Thoracic aorta (tissue), 2 donors: ENCODE data around the gene SIX3. TPM values are rescaled to one million over a fixed set of nuclear protein-coding genes. Genes with fewer than 3 reads are reported as not detected.

Source experiments
- ATAC-seq: fragments of 150-250 bp; one replicate; pipeline ENCODE4 v1.8.0; 2017; ENCODE audit warnings: low read depth; ENCODE audit not compliant: insufficient number of reproducible peaks, low FRiP score
- DNase-seq: peaks from one replicate; pipeline ENCODE4 v3.0.0-alpha.2; 2020; ENCODE audit warnings: low spot score
- H3K27ac ChIP-seq, 2 donors: fragments of 200-600 bp; sonication (generic); 1 replicate in 1 of 2; 2 replicates in 1 of 2; pipeline ENCODE4 v1.5.1; 2016; ENCODE audit warnings: mild to moderate bottlenecking in 2 of 2, moderate library complexity in 2 of 2
- H3K27me3 ChIP-seq: fragments of 200-600 bp; sonication (generic); replicated peaks from 2 replicates; pipeline ENCODE4 v1.6.0; 2016; ENCODE audit warnings: mild to moderate bottlenecking; ENCODE audit not compliant: insufficient read depth
- H3K36me3 ChIP-seq: fragments of 200-600 bp; sonication (generic); one replicate; pipeline ENCODE4 v1.5.1; 2016
- H3K4me1 ChIP-seq, 2 donors: fragments of 200-600 bp; sonication (generic); 1 replicate in 1 of 2; 2 replicates in 1 of 2; pipeline versions ENCODE4 v1.5.1 to v1.6.0; 2016; ENCODE audit warnings: low read depth in 2 of 2, mild to moderate bottlenecking in 1 of 2; ENCODE audit not compliant: control insufficient read depth in 1 of 2
- H3K4me3 ChIP-seq: fragments of 200-600 bp; sonication (generic); 2 replicates; pipeline ENCODE4 v1.5.1; 2016; ENCODE audit warnings: mild to moderate bottlenecking
- H3K9me3 ChIP-seq: fragments of 200-600 bp; sonication (generic); 2 replicates; pipeline ENCODE4 v1.5.1; 2016
- total RNA-seq, 2 donors: library from RNA; depleted of rRNA; stranded (reverse); fragments of >200 nt; gene quantifications; one replicate each; pipeline versions ENCODE4 v1.1.0 to v1.2.3, GENCODE V29; 2016
- TF ChIP-seq, protein P1 (sequence below): fragments of 200-600 bp; sonication (generic); IDR thresholded peaks from one replicate; pipeline ENCODE4 v1.5.1; 2019; ENCODE audit warnings: antibody characterized with exemption

SIX3 gene
- total RNA-seq, 2 donors from 2014 or later, result 0.14 TPM; not detected in 1

DNA sequence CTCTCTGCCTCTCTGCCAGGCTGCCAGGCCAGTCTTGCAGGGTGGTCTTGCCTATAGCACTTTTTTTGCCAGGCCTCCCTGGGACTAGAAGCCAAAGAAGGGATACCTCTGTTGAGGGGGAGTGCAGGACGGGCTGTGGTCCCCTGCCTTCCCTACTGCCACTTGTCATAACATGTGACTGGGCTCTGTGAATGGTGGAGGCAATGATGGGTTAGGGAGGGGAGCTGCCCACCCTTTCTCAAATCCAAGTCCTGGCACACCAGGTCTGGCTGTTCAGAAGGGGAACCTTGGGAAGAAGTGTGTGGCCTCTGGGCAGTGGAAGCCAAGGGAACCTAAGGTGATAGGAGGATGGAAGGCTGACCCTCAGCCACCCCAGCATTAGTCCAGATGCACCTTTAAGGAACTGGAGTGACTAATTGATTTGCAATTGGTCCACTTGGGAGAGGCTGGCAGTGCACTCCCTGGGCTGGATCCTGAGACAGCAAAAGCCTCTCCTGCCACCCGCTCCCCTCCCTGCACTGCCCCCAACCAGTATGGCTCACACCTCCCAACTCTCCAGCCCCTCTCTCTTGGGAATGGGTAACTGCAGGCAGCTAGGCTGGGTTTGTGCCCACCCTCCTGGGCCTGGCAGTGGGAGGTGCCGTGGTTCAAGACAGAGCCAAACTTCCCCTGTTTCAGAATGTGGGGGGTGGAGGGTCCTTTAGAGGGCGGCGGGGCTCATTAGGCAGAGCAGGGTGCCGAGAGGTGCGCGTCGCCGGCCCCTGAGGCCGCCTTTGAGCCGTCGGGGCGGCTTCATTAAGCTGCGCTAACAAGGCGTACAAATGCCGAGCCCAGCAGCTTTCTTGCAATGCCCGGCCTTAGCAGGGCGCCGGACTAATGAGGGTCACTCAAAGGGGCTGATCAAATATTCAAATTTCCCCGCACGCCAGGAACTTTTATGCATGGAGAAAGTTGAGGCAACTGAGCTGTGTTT, 4.5 kb upstream of the SIX3 start:
- Histone ChIP-seq H3K4me3 (peak overlapping the region; percentile 66), H3K36me3 (no peaks in the 10 kb centered on the region), H3K9me3 (no peaks in the 10 kb centered on the region), H3K27me3 (peaks cover 39% of the 10 kb centered on the region), H3K27ac (no peak overlapping the region), H3K4me1 (peaks cover 18 to 63% of the 10 kb centered on the region in 2 donors)
- ATAC-seq, result no peak
- DNase-seq, result no peak
- TF ChIP-seq, protein P1, sequence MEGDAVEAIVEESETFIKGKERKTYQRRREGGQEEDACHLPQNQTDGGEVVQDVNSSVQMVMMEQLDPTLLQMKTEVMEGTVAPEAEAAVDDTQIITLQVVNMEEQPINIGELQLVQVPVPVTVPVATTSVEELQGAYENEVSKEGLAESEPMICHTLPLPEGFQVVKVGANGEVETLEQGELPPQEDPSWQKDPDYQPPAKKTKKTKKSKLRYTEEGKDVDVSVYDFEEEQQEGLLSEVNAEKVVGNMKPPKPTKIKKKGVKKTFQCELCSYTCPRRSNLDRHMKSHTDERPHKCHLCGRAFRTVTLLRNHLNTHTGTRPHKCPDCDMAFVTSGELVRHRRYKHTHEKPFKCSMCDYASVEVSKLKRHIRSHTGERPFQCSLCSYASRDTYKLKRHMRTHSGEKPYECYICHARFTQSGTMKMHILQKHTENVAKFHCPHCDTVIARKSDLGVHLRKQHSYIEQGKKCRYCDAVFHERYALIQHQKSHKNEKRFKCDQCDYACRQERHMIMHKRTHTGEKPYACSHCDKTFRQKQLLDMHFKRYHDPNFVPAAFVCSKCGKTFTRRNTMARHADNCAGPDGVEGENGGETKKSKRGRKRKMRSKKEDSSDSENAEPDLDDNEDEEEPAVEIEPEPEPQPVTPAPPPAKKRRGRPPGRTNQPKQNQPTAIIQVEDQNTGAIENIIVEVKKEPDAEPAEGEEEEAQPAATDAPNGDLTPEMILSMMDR, result no peak

DNA sequence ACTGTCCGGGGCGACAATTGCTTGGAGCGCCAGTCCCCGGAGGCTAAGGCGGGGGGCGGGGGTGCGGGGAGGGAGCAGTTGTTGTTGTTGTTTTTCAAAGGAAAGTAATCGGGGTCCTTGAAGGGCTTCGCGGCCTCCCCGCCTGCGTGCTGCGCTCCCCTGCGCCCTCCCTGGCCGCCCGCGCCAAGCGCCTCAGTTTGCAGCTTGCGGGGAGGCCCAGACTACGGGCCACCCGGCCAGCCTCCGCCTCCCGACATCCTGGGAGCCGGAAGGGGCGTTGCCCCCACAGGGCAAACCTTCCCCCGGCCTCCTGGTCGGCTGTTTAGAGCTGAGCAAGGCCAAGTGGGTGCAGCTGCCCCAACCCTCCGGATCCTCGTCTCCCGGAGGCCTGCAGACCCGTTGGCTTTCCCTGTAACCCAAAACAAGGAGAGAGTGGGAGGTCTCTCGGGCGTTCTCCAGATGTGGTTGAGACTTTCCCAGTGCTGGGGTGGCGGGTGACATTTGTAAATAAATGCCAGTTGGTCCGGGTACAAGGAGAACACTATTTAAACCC, 3.7 kb upstream of the SIX3 start:
- H3K4me1 ChIP-seq, result peaks cover 18 to 63% of the 10 kb centered on the region in 2 donors
- no peak overlapping the region for H3K27ac ChIP-seq
- H3K27me3 ChIP-seq, result peaks cover 38% of the 10 kb centered on the region
- H3K4me3 ChIP-seq, result peak overlapping the region; percentile 66
- no peaks in the 10 kb centered on the region for H3K9me3 ChIP-seq
- ATAC-seq, result no peak
- no peak for DNase-seq
- TF ChIP-seq, protein P1, result no peak
- no peaks in the 10 kb centered on the region for H3K36me3 ChIP-seq

DNA sequence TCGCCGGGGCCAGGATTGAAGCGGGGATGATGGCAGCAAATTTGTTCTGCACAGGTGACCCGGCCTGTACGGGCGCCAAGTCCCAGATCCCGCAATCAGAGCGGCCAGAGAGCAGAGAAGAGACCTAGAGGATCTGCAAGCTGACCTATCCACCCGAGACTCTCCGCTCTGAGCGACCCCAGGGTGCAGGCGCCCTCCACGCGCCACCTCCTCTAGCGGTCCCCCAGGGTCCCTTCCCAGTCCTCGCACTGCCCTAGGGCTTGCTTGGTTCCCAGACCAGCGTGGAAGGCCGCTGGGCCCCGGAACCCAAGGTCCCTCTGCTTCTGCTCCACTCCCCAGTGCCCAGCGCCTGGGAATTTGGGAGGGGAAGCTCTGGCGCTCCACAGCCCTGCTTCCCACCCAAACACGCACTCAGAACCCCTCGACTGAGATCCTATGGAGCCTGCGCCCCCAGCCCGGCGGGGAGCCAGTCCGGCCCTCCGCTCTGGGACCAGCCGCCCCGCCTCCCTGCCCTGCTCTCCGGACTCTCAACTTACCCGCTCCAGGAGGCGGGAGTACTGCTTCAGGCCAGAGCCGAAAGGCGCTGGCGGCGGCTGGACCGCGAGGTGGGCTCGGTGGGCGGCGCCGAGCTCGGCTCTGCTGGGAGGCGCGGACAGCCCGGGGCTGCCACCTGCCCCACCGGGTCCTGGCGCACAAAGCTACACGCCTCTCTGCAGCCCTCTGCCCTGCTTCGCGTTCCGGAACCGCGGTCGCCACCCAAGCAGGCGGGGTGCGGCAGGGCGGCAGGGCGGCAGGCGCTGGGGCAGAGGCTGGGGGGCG, 3.0 kb upstream of the SIX3 start:
- Histone ChIP-seq H3K27ac (no peak overlapping the region), H3K4me1 (peaks cover 18 to 57% of the 10 kb centered on the region in 2 donors), H3K36me3 (no peaks in the 10 kb centered on the region), H3K9me3 (no peaks in the 10 kb centered on the region), H3K4me3 (peak overlapping the region; percentile 66), H3K27me3 (peaks cover 31% of the 10 kb centered on the region)
- DNase-seq (no peak), ATAC-seq (no peak)
- TF ChIP-seq, protein P1, result no peak

DNA sequence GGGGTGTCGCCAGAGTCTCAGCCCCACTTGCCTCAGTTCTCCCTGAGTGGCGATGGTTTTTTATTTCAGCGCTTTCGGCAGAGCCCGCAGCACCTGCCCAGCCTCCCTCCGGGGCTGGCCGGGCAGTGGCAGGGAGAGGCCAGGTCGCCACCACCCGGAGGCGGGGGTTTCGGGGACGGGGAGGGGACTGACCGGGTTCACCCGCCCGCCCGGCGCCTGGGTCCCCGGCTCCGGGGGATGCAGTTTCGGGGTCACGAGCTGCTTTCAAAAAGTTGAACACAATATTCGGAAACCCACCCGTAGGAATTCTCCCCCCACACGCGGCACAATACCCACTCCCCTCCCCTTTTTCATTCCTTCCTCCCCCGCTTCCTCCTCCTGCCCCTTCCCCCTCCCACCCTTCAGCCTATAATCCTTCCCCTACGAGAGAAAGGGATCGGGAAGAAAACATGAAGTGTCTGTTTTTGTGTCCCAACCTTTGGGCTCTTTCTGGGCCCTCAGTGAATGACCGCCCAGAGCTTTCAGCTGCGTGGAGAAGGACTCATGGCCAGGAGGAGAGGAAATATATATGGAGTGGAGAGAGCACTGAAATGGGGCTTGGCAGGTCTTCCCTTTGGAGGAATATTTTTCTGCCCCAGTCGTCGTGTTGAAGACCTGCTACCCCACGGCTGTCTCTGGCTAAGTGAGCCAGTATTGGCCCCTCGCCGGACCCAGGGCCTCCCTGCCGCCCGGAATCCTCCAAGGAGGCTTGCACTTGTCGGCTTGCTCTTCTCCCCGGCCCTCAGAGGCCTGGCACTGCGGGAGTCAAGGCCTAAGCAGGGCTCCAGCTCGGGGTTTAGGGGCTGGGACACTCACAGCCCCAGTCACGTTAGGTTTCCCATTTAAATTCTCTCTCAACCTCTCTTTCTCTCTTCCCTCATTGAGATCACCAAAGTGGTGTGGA, 2.1 kb upstream of the SIX3 start:
- TF ChIP-seq, protein P1, result no peak
- DNase-seq, result no peak
- Histone ChIP-seq H3K27ac (no peak overlapping the region), H3K36me3 (no peaks in the 10 kb centered on the region), H3K27me3 (peaks cover 26% of the 10 kb centered on the region), H3K9me3 (no peaks in the 10 kb centered on the region), H3K4me3 (peak overlapping the region; percentile 66), H3K4me1 (peaks cover 23 to 53% of the 10 kb centered on the region in 2 donors)
- ATAC-seq, result no peak
